HEK293T (cell line): ENCODE measurements around the gene MEF2B.

Experiments used
- BHLHE40 ChIP-seq: fragments of 450-650 bp; IDR thresholded peaks from 2 replicates; pipeline ENCODE4 v1.6.1; 2016; ENCODE audit warnings: mild to moderate bottlenecking, moderate library complexity, borderline replicate concordance
- ELF4 ChIP-seq: fragments of 450-650 bp; IDR thresholded peaks from 2 replicates; pipeline ENCODE4 v1.6.1; 2017; ENCODE audit warnings: antibody characterized with exemption
- FOXA1 ChIP-seq: fragments of 450-650 bp; IDR thresholded peaks from 2 replicates; pipeline ENCODE4 v1.6.1; 2016; ENCODE audit warnings: mild to moderate bottlenecking
- FOXK2 ChIP-seq: fragments of 450-650 bp; IDR thresholded peaks from 2 replicates; pipeline ENCODE4 v1.6.1; 2016; ENCODE audit warnings: mild to moderate bottlenecking
- HDGF ChIP-seq: fragments of 450-650 bp; IDR thresholded peaks from 2 replicates; pipeline ENCODE4 v1.6.1; 2017; ENCODE audit warnings: antibody characterized with exemption, borderline replicate concordance
- SP1 ChIP-seq: fragments of 450-650 bp; IDR thresholded peaks from 2 replicates; pipeline ENCODE4 v1.6.1; 2017
- SUZ12 ChIP-seq: fragments of 450-650 bp; IDR thresholded peaks from 2 replicates; pipeline ENCODE4 v1.6.1; 2016; ENCODE audit warnings: mild to moderate bottlenecking
- TARDBP ChIP-seq: fragments of 450-650 bp; IDR thresholded peaks from 2 replicates; pipeline ENCODE4 v1.6.1; 2016

- TF ChIP-seq SP1 (no peak), HDGF (peak; percentile 74; the same call in 1 of the 2 replicates), TARDBP (no peak), FOXK2 (no peak), FOXA1 (no peak), ELF4 (no peak), BHLHE40 (no peak), SUZ12 (no peak)
Observed at GRCh38 chr19:19202707-19203011, 32.6 kb upstream of the MEF2B start.
